PC-3 (cell line): ENCODE data around the gene C16orf87.

Experiments used
- CTCF ChIP-seq: fragments of 300-600 bp; sonication (generic); conservative IDR thresholded peaks from 2 replicates; pipeline ENCODE4 v1.5.1; 2017; ENCODE audit warnings: antibody characterized with exemption, low read depth, mild to moderate bottlenecking, low read length
- EZH2 ChIP-seq: fragments of 300-600 bp; sonication (generic); IDR thresholded peaks from one replicate; pipeline ENCODE4 v1.6.1; 2017; ENCODE audit warnings: antibody characterized with exemption, mild to moderate bottlenecking, low read length; ENCODE audit not compliant: unreplicated experiment

GRCh38 chr16:46833460-46833800 is 2.5 kb upstream of the C16orf87 start:
- TF ChIP-seq CTCF = no peak
- no peak for TF ChIP-seq EZH2
